GM13977 (cell line): ENCODE results near the gene SMAD1.
"Not testable (repeated sequence)": the region's sequence is repeated elsewhere in the genome, so short reads cannot be mapped to it uniquely, and the experiment has no call there.

Experiments
- DNase-seq: peaks from one replicate; pipeline ENCODE4 v3.0.0; 2012; ENCODE audit warnings: low spot score
- in situ Hi-C: fragments of 300-500 bp; cut with MboI; formaldehyde crosslinking; loops from one replicate; pipeline ENCODE4 v1.12.0; 2022; ENCODE audit warnings: low sequenced_read_pairs, low pct_unique_long_range_greater_than_20kb, mixed read lengths, inconsistent platforms; ENCODE audit not compliant: unreplicated experiment
- TF ChIP-seq, protein P1 (sequence below): IDR thresholded peaks from 2 replicates; pipeline ENCODE4 v1.5.1; 2012; ENCODE audit warnings: mild to moderate bottlenecking, control low read depth; ENCODE audit not compliant: insufficient read depth; ENCODE audit errors: extremely low read depth, missing control alignments

The SMAD1 gene

DNA sequence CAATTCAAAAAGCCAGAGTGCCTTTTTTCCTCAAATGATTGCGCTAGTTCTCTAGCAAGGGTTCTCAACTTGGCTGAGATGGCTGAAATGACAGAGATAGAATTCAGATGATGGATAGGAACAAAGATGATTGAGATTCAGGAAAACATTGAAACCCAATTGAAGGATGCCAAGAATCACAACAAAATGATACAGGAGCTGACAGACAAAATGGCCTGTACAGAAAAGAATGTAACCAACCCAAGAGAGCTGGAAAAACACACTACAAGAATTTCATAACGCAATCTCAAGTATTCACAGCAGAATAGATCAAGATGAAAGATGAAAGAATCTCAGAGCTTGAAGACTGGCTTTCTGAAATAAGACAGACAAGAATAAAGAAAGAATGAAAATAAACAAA lies 85.9 kb downstream of the SMAD1 start:
- no peak for DNase-seq
- TF ChIP-seq, protein P1, sequence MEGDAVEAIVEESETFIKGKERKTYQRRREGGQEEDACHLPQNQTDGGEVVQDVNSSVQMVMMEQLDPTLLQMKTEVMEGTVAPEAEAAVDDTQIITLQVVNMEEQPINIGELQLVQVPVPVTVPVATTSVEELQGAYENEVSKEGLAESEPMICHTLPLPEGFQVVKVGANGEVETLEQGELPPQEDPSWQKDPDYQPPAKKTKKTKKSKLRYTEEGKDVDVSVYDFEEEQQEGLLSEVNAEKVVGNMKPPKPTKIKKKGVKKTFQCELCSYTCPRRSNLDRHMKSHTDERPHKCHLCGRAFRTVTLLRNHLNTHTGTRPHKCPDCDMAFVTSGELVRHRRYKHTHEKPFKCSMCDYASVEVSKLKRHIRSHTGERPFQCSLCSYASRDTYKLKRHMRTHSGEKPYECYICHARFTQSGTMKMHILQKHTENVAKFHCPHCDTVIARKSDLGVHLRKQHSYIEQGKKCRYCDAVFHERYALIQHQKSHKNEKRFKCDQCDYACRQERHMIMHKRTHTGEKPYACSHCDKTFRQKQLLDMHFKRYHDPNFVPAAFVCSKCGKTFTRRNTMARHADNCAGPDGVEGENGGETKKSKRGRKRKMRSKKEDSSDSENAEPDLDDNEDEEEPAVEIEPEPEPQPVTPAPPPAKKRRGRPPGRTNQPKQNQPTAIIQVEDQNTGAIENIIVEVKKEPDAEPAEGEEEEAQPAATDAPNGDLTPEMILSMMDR: no peak
- in situ Hi-C loops: loop anchor here (25.0 kb wide), 1 partner anchor 330 kb away; no protein-coding TSS in a partner anchor

DNA sequence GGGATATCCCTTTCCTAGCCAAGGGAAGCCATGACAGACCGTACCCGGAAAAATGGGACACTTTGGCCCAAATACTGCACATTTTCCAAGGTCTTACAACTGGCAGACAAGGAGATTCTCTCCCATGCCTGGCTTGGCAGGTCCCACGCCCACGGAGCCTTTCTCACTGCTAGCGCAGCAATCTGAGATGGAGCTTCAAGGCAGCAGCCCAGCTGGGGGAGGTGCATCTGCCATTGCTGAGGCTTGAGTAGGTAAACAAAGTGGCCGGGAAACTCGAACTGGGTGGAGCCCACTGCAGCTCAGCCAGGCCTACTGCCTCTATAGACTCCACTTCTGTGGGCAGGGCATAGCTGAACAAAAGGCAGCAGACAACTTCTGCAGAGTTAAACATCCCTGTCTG lies 92.9 kb downstream of the SMAD1 start:
- not testable (repeated sequence) for DNase-seq
- in situ Hi-C loops: loop anchor here (25.0 kb wide), 1 partner anchor 337 kb away; no protein-coding TSS in a partner anchor

DNA sequence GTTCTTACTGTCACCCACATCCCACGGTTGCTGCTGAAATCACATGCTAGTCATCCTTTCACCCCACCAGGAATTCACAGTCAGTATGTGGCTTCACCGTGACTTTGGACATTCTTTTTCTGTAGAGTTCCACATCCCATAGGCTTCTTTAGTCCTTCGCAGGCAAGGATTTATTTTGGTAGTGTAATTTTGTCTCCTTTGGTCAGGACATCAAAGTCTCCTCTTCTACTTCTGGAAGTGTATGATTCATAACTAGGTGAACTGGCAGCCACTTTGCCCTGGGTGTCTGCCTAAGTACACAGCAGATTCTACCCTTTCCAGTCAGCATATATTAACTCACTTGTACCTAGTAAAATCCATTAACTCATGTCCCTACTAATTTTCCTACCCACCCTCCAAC lies 99.3 kb downstream of the SMAD1 start:
- DNase-seq: no peak
- in situ Hi-C loops: no loop called here
- TF ChIP-seq, protein P1: no peak

DNA sequence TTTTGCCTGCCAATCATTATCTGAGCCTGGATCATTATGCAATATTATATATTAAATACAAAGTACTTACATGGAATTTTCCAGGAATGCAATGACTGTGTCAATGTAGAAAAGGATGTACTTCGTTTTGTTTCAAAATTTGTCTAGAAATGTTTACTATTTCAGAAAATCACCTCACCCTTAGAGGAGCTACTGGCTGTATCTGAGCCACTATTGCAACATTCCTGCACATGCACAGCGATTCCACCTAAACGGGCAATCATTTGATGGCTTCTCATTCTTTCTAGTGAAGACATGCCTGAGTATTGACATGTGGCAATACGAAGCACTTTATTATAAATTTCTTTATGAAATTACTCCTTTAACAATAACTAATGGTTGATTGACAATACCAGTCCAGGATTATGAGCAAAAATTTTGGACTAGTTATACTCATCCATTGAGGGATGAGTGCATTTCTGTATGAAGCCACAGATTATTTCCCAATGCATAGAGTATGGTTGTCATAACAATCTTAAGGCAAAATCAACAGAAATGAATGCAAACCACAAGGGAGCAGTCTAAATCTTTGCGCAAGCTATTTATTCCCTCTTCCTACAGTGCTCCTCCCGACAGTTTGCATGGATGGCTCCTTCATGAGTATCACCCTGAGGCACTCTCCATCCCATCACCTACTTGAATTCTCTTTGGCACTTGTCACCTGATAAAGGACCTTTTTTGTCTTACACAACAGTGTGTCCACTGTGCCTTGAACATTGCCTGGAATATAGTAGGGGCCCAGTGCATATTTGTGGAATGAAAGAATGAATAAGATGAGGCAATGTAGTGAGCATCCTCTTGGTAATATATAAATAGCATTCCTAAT lies 101.8 kb downstream of the SMAD1 start:
- in situ Hi-C loops: no loop called here
- TF ChIP-seq, protein P1: no peak
- DNase-seq: no peak

DNA sequence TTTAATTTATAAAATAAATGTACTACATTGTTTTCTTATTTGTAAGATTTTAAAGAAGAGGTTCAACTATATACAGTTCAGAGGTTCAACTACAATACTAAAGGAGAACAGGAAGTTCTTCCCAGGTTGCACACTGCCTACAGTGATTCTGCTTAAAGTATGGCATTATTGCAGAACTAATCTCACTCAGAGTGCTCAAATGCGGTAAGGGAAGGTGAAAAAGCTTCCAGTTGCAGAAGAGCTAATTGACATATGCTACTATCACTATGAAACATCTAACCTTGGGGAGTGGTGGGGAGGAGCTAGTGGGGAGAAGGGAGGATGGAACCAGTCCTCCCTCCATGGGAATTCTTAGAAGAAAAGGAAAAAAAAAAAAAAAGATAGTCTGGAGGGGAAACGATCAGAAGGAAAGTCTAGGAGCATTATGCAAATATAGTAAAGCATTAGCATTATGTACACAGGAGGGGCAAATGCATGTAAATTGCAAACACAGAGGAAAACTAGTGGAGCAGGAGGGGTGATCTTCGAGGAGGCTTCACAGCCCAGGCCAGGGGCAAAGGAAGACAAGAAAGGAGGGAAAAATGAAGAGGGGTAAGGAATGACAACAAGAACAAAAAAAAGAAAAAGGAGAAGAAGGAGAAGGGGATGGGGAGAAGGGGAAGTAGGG lies 105.6 kb downstream of the SMAD1 start:
- in situ Hi-C loops: no loop called here
- no peak for DNase-seq
- TF ChIP-seq, protein P1: no peak

DNA sequence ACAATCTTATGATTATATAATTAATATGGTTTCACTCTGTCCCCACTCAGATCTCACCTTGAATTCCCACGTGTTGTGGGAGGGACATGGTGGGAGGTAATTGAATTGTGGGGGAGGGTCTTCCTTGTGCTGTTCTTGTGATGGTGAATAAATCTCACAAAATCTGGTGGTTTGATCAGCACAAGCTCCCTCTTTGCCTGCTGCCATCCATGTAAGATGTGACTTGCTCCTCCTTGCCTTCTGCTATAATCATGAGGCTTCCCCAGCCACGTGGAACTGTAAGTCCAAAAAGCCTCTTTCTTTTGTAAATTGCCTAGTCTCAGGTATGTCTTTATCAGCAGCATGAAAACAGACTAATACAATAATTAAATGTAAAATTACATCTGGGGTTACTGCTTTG lies 107.7 kb downstream of the SMAD1 start:
- in situ Hi-C loops, DNase-seq: not testable (repeated sequence)

DNA sequence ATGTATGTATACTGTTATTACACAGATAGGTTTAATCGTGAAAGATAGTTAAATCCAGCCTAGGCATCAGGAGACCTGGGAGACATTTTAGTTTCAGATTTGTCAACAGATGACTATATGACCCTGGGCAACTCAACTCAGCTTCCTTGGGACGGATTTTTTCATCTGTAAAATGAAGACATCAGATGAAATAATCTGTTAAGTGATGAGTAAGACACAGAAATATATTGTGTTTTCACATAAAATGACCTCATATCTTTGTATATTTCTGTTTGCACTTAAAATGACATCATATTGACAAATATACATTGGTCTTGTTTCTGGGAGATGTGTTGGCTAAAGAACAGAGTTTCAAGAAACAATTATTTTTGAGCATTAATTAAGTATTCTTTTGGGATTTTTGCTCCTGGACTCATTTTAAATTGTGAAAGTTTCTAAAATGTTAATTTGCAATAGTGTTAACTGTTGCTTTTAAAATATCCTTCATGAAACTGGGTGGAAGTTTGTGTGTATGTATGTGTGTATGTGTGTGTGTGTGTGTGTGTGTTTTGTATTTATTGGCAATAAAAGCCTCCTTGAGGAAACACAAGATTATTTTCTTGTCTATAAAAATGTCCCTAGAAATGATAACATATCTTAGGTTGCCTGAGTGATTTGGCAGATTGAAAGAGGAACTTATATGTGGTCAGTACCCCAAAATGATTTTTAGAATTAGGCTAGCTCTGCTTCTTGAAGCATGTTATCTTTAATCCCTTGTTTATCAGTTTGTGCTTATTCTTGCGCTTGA lies 108.5 kb downstream of the SMAD1 start:
- TF ChIP-seq, protein P1: no peak
- in situ Hi-C loops: no loop called here
- no peak for DNase-seq
